ENCODE results near the gene CMYA5. TPM values are rescaled to one million over a fixed set of nuclear protein-coding genes. Genes with fewer than 3 reads are reported as not detected.

Gene CMYA5
- total RNA-seq, 1 experiment from 2014 or later, result 0.22 TPM

DNA sequence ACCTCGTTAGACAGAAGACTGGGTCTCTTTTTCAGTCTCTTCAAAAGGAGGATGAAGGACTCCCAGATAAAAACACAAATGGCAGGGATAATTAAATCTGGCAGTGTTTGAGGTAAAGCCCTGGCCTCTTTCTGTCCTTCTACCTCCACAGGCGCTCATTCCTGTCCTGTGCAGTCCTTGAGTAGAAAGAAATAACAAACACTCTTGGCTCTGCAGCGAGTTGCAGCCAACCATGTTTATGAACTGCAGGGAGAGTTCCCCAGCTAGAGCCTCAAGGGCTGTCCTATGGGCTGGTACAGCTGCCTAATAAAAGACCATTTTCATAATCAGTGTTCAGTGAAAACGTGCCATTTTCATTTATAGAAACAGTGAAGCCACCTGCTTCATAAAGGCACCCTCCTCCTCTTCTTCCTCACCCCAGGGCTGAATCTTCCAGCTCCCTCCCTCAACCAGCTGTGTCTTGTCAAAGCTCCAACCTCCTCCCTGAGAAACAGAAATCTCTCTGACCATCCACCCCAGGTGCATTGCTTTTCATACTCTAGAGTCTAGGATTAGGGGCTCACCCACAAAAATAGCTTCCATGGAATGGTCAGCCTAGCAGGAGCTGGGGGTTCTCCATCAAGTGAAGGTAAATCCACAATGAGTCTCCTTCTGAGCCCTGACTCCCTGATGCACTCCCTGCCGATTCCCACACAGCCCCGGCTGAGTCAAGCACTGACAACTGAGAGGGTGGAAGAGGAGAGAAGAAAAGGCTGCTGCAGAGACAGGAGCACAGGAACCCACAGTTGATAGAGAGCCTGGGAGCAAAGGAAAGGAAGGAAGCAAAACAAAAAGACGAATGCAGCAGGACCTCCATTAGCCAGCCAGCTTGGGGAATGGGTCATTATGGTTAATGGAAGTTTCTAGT, 150.7 kb downstream of the CMYA5 start:
- RAD21 ChIA-PET (ENCODE audit: low non-redundant PET in 1 of 2, low total read pairs in 2 of 2, uncharacterized antibody in 2 of 2, unreplicated experiment in 2 of 2), result no interaction called here
- POLR2A ChIA-PET, result no interaction called here
- Histone ChIP-seq H3K36me3 (ENCODE audit: control insufficient read depth in 1 of 2, insufficient read depth in 2 of 2, low read length in 2 of 2) (no peaks in the 10 kb centered on the region), H3K27me3 (ENCODE audit: insufficient read depth, low read length) (peaks cover 6% of the 10 kb centered on the region; the same call in 1 of the 2 replicates), H4K20me1 (ENCODE audit: insufficient read depth) (no peaks in the 10 kb centered on the region), H2AFZ (ENCODE audit: low read depth, low read length, poor library complexity, severe bottlenecking) (no peak overlapping the region), H3K4me3 (replicated peaks in 1 of 2; ENCODE audit: low read depth in 1 of 2, low read length in 2 of 2) (no peak overlapping the region), H3K9me3 (ENCODE audit: control insufficient read depth in 1 of 2, insufficient read depth in 1 of 2, low read depth in 1 of 2, low read length in 2 of 2) (no peaks in the 10 kb centered on the region), H3K79me2 (ENCODE audit: insufficient read depth, low read length) (no peaks in the 10 kb centered on the region), H3K27ac (ENCODE audit: low read depth, low read length) (no peak overlapping the region), H3K9ac (ENCODE audit: low read length) (no peak overlapping the region), H3K4me2 (ENCODE audit: low read length) (no peak overlapping the region), H3K4me1 (ENCODE audit: control insufficient read depth in 1 of 2, insufficient read depth in 2 of 2, low read length in 2 of 2) (no peaks in the 10 kb centered on the region), H3K9me2 (ENCODE audit: insufficient read depth) (no peaks in the 10 kb centered on the region)
- DNase-seq (ENCODE audit: low read depth, low spot score), result no peak
- intact Hi-C loops (cut with micrococcal nuclease), result no loop called here
- ATAC-seq, result no peak
- CTCF ChIA-PET, result interaction anchor here (0.7 to 1.9 kb wide), 2 partner anchors 9 to 11 kb away, joined by 4 read pairs; no protein-coding TSS in a partner anchor
- TF ChIP-seq, protein P1, sequence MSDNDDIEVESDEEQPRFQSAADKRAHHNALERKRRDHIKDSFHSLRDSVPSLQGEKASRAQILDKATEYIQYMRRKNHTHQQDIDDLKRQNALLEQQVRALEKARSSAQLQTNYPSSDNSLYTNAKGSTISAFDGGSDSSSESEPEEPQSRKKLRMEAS (IDR thresholded peaks at IDR 0.05), result no peak
- TF ChIP-seq RAD21 (IDR thresholded peaks at IDR 0.05; ENCODE audit: low read depth), result no peak
- no peak for TF ChIP-seq CBX3 (IDR thresholded peaks at IDR 0.05; ENCODE audit: low read depth)
- TF ChIP-seq CEBPB (IDR thresholded peaks at IDR 0.05; ENCODE audit: low read depth), result no peak
- TF ChIP-seq, protein P2, sequence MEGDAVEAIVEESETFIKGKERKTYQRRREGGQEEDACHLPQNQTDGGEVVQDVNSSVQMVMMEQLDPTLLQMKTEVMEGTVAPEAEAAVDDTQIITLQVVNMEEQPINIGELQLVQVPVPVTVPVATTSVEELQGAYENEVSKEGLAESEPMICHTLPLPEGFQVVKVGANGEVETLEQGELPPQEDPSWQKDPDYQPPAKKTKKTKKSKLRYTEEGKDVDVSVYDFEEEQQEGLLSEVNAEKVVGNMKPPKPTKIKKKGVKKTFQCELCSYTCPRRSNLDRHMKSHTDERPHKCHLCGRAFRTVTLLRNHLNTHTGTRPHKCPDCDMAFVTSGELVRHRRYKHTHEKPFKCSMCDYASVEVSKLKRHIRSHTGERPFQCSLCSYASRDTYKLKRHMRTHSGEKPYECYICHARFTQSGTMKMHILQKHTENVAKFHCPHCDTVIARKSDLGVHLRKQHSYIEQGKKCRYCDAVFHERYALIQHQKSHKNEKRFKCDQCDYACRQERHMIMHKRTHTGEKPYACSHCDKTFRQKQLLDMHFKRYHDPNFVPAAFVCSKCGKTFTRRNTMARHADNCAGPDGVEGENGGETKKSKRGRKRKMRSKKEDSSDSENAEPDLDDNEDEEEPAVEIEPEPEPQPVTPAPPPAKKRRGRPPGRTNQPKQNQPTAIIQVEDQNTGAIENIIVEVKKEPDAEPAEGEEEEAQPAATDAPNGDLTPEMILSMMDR (IDR thresholded peaks at IDR 0.05 in 2 of 3, conservative IDR thresholded peaks at IDR 0.05 in 1 of 3; ENCODE audit: borderline replicate concordance in 1 of 3, insufficient read depth in 1 of 3, low read depth in 2 of 3, low read length in 2 of 3), result no peak
- no peak for TF ChIP-seq EZH2phosphoT487 (IDR thresholded peaks at IDR 0.05; ENCODE audit: borderline replicate concordance)
- TF ChIP-seq EGR1 (IDR thresholded peaks at IDR 0.05; ENCODE audit: low read depth), result no peak
- BruUV-seq (replicated peaks), result no TSS peak

Measured in HCT116 (cell line).